NCI-H2227 treated with DMSO at 0.1 percent for 48 hours (cell line): ENCODE measurements around the gene ERG.

Source experiments
- DNase-seq: peaks from one replicate; lab custom pipeline; 2025; lab: John Stamatoyannopoulos, UW

ERG gene

DNA sequence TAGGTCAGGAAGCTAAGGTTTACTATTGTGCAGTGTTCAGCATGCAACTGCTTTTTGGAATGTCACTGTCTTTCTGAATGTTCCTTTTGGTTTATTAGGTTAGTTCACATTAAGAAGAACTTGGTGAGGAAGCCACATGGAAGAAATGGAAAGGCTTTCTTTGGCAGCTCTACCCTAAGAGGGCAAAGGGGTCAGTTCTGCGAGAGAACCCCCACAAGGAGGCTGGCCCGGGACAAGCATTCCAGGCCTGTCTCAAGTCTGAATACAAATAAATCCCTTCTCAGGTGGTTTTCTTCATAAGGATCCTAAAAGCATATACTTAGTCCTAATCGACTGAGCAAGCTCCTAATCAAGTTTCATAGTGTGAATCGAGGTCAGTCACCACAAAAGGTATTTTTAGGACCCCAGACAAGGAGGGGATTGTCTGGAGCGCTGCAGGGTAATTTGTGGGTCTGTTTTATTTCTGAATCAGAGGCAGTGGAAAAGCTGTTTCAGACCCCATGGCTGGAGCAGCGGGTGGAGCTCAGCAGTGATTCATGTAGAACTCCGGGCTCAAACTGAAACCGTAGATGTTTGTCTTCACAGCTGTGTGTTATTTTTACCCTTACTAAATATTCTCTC lies 63.3 kb downstream of the ERG start:
- no peak for DNase-seq

DNA sequence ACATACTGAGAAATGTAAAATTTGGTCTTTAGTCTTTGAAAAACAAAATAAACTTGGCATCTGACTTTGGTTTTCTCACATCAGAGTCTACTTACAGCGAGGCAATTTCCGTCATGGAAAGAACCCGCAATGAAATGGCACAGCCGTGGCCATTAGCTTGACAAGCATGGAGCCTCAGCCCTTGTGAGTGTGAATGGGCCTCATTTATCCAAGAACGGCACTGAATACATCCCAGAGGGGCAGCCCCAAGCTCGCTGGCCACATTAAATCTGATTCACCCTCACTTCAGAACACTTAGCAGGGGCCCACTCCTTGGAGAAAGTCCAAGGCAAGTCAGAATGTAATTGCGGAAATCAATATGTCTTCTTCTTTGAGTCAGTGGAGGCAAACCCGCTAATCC lies 64.8 kb downstream of the ERG start:
- DNase-seq: no peak

DNA sequence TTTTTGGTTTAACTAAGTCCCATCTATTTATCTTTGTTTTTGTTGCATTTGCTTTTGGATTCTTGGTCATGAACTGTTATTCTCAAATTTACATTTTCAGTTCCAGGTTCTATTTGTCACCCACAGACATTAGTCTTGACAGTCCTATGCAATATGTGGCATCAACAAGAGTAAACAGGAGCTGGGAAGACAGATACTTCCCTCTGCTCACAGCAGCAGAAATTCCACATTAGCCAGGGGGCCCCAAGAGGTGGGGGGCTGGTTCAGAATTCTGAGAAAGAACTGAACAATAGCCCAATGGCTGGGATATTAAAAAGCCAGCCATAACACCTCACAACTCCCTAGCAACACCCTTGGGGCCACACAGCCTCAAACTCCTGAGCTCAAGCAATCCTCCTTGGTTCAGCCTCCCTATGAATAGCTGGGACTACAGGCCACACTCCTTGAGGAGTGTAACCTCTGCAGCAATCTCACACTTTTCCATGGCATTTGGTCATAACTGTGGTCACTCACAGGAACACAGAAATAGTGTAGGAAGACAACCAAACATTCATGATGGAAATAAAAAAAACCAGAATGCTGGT lies 67.8 kb downstream of the ERG start:
- DNase-seq: no peak

DNA sequence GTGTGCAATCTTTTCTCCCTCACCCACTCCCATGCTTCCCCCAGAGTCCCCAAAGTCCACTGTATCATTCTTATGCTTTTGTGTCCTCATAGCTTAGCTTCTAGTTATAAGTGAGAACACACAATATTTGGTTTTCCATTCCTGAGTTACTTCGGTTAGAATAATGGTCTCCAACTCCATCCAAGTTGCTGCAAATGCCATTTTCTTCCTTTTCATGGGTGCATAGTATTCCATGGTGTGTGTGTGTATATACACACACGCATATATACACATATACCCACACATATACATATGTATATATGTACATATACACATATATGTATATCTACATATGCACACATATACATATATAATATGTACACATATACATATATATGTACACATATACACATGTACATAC lies 69.3 kb downstream of the ERG start:
- DNase-seq: no peak

DNA sequence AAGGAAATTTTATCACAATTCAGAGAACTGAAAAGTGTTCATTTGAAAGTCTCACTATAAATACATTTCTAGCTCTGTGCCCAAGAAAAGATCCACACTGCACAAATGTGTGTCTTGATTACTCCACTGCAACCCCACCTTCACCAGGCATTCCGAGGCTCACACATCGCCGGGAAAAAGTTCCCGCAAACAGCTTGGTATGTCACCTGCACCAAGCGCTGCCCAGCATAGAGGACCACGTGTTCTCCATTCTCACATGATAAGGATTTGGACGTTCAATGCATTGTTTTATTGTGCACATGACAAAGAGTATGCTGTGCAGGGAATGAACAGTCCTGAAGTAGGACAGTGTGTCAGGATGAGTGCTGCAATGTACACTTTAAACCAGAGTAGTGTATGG lies 70.1 kb downstream of the ERG start:
- no peak for DNase-seq

DNA sequence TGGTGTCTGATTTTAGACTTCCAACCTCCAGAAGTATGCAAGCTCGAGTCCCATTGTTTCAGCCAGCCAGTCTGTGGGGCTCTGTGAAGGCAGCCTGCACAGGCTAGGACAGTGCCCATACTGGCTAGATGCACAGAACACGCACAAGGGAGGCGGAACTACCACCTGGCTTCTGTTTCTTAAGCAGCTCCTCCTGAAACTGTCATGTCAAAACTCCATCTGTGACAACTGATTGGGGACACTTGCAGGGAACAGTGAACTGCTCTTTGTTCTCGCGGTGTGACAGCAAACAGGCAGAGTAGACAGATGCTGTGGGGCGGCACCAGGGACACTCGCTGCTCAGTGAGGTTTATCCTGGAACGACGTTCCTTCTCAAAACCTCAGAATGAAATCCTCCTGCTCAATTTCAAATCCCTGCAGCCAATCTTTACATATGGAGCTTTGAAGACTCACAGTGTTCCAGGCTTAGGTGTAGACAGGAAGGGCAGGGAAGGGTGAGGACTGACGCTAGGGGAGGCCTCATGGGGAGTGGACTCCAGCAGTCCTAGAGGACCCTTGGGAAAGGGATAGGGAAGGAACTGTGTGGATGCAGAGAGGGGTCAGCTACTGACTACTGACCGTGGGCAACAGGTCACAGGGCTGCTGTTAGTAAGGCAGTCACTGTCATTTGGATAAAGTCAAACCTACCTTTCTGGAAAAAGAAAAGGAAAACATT lies 73.8 kb downstream of the ERG start:
- DNase-seq: no peak

DNA sequence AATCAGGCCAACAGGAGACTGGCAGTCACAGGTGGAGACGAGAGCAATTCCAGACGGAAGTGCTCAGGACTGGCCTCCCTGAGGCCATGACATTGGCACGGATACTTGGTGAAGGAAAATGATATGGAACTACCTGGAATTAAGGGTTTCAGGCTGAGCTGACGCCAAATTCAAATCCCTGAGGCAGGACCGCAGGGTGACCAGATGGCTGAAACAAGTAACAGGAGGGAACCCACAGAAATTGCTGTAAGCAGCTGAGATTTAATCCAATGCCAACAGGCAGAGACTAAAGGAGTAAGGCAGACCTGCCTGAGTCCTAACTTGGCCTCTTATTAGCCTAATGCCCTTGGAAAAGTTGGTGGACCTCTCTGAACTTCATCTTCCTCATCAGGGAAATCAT lies 76.2 kb downstream of the ERG start:
- DNase-seq: no peak

DNA sequence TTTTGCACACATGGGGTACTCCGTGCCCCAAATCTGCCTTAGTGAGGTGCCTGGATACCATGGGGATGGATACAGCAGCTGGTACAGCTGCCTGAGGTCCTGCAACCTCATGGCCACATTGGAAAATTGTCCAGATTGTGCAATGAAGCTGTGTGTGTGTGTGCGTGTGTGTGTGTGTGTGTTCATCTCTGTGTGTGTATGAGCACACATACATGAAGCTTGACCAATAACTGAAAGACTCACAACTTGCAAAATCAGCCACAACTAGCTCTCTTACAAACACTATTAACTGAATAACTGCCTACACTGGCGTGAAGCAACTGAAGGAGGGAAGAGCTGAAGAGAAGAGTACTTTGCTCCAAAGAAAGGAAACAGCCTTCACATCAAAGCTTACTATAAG lies 78.1 kb downstream of the ERG start:
- no peak for DNase-seq

DNA sequence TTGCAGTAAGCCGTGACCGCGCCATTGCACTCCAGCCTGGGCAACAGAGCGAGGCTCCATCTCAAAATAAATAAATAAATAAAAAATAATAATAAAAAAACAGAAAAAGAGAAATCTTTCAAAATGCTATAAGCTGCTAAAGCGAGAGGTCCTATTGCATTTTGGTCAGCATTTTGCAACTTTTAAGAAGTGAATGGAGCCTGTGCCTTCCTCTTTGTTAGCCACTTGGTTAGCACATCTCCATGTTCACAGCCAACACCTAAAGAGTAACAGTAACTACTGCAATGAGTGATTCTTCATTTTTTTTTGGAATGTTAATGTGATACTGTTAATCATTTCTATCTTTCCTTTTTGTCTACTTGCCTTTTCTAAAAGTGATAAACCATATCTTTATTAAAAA lies 80.6 kb downstream of the ERG start:
- no peak for DNase-seq

DNA sequence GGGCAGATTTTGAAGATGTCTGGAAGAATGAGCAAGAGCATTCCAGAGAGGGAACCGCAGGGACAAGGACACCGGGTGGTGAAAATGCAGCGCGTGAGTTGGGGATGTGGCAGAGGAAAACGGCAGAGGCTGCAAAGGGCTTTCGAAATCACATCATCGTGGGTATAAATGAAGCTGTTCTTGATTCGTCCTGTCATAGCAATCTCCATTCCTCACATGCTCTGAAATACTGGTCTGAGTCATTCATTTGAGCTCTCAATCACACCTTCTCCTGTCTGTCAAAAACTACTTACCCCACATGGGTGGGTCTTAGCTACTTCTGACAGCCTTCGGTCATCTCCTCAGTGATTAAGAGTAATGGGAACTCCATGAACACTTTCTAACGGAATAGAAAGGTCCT lies 81.5 kb downstream of the ERG start:
- DNase-seq: no peak

DNA sequence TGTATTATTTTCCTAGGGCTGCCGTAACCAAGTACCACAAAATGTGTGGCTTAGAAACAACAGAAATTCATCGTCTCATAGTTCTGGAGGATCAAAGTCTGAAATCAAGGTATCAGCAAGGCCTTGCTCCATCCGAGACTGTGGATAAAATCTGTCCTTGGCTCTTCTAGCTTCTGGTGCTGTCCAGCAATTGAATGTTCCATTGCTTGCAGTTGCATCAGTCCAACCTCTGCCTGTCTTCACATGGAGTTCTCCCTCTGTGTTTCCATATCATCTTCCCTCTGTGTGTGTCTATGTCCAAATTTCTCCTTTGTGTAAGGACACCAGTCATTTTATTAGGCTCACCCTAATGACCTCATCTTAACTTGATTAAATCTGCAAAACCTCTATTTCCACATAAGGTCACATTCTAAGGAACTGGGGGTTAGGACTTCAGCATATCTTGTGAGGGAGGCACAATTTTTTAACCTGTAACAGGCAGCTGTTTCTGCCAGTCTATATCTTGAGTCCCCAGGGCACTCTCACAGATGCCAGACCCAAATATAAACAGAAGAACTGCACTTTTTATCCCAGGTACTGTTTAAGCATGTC lies 84.2 kb downstream of the ERG start:
- no peak for DNase-seq

DNA sequence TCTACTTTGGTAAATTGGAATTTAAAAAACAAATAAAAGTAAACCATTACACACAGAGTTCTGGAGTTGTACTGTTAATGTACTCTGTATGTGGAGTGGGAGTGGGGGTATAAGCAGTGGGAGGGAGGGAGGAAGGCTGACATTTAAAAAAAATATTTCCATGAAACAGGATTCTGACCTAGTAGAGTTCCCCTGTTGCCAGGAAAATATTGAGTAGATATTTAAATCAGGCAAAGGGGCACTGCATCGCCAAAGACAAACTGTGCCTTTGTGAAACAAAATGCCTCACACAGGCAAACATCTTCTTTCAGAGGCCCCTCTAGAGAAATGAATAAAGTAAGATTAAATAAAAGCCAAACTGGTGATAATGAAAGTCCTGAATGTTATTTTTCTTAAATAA lies 87.8 kb downstream of the ERG start:
- DNase-seq: no peak

DNA sequence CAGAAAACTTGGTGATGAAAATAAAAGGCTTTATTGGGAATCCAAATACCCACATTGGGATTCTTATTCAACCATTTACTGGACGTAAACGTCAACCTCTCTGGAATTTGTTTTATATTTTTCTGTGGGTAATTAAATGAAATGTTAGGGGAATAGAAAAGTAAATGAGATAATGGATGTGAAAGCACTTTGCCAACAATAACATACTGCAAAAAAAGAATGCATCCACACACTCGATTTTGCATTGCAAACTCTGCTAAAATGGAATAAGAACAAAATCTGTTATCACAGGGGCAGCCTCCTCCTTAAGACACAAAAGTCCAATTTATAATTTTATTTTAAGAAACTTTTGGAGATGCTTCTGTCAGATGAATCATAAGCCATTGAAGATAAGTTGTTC lies 88.4 kb downstream of the ERG start:
- no peak for DNase-seq

DNA sequence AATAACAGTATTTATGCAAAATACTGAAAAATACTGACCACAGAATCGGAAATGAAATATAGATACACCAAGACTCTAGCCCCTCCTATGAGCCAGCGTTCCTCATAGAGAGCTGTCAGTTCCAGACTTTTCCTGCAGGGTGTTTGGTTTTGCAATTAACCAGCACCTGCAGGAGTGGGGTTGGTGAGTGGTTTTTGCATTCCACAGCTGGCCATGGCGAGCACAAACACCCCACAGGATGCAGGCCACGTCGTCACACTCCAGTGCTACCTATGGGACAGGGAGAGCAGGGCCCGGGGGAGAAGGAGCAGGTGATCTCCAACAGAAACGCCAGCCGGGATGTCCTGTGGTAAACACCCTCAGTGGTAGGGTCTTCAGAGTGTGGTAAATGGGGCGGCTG lies 94.1 kb downstream of the ERG start:
- DNase-seq: no peak

DNA sequence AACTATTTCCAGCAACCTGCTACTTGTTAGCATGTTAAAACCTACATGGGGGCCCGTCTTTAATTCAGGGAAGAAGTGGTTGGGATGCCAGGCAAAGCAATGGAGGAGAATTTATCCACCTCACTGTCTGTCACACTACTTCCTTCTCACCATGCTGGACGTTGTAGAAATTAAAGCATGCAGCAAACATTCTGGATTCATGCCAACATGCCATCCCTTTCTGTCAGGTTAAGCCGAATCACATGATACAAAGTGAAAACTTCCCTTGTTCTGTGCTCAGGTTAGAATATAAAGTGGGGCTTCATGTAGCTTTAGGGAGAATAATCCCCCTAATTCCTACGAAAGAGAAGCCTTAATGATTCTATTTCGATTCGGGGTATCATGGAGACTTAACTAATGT lies 95.5 kb downstream of the ERG start:
- no peak for DNase-seq

DNA sequence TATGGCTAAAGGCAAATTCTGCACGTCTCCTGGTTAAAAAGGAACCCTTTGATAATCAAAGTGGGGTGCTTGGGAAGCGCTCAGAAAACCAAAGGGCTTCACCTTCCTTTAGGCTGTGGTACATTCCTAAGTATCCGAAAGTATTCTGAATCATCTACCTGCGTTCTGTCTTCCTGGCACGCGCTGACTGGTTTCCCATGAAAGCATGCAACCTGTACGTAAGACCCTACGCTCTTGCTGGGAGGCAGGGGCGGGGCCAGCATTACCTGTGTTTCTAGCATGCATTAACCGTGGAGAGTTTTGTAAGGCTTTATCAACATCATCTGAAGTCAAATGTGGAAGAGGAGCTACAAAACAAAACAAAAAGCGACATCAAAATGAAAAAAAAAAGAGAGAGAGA lies 96.0 kb downstream of the ERG start:
- DNase-seq: no peak

DNA sequence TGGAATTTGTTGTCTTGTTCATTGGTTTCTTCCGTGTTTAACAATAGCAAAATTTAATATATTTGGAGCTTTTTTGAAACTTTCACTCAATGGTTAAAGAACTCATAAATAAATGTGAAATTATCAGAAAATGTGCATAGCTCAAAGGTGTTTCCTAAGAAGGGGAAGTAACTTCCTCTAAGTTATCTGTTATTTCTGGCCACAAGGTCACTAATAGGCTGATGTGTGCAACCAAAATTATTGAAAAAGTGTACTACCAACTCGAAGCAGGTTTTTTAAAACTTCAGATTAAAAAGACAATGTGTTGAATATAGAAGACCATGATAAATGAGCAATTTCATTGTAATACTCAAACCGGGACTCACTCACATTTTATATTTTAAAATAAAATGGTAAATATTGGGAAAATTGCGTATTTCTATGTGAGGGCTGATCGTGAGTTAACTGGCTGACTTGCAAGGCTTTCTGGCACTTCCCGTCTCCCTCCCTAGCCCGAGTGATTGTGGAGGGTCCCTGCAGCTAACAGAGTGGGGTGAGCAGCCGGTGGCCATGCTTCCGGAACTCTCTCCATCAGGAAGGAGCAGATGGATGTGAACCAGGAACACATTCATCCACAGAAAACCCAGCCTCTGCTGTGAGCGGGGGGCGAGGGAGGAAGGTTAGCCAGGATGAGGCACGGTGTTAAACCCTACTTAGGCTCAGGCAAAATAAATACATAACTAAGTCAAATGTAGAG lies 96.9 kb downstream of the ERG start:
- DNase-seq: no peak

DNA sequence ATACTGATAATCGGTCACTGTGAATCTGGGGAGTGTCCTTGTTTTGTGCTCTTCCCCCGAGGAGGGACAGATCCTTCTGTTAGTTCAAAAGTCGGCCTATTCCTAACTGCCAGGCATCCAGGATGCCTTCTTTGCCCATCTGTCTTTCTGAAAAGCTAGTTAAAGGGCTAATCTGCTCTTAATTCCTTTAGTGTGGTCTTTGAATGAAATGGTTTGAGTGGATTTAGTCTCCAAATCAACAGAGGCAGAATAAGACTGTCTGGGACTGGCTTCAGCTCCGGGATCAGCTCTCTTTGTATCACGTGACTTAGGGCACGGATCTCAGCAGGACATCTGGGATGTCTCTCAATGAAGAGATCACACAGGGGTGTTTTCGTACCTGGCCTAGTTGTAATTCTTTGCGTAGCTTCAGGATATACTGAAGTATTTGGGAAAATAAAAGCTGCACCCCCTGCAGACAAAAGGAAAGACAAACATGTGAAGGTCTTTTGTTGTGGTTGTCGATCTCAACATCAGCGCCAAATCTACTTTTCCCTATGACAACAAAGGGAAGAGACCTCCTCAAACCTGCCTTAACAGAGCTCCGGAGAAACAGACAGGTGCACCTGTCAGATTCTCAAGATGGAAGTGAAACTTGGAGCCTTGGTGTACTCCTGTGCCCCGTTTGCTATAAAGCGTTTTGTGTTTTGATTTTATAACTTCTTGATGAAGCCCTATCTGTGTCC lies 97.9 kb downstream of the ERG start:
- DNase-seq: no peak

DNA sequence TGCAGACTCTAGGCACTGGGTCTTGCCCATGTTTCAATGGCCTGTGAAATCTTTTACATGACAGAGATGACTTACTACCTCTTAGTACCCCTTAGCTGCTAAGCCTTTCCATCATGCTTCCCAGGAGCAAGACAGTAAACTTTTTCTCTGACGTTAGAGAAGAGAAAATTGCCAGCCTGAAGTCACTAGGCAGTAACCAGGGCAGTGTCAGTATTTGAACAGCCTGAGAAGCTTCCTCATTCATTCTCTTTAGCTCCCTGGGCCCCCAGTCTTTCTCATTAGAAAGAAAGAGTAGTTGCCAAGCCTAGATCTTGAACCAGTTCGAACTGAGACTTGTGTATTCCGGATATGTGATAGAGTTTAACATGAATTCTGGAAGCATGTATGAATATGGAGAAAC lies 99.2 kb downstream of the ERG start:
- DNase-seq: no peak

DNA sequence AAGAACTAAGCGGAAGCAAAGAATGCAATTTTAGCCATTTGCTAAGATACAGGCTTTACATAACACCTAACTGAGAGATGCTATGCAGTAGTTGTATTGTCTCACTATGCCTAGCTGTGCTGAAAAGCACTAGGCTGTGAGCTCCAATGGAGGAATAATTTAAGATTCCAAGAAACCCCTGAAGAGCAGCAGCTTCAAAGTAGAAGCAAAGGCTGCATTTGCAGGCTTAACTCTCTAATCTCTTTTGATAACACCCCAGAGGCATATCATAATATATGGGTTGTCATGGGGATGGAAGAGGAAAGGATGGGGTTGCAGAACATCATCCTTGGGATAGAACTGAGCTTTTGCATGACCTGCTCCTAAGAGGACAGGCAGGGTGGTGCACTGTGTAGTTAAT lies 102.0 kb downstream of the ERG start:
- DNase-seq: no peak

DNA sequence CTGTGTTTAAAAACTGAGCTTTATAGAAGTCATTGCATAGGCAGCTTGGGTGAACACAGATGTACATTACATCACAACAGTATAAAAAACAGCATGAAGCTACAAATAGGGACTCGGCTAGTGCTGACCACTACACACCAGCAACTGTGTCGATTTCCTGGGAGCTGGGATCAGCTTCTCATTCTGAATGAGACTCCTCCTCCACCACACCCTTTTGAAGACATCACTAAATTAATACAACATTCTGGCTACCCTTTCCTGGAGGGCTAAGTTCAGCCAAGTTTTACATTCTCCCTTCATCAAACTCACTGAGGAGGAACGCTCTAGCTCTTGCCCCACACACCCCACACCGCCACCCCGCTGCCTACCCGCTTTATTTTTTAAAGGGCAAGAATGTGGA lies 102.7 kb downstream of the ERG start:
- DNase-seq: no peak

DNA sequence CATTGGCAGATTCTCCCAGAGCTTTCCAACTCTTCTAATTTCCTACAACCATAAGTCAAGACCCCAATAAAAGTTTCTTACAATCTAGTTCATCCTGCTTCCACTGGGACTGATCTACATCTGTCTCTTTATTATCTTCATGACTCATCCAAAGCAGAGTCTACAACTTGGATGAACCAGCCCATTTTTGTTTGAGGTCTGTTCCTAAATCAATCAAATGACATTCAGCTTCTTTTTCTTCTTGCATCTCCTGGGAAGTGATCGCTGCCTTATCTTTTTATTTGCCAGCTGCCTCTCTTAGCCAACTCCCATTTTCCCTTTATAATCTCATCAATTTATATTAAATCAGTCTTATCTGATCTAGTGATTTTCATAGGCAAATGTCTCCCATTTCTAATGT lies 105.6 kb downstream of the ERG start:
- DNase-seq: no peak
